HepG2 (cell line): ENCODE results near the gene ABCB6. TPM values are rescaled to one million over a fixed set of nuclear protein-coding genes. Genes with fewer than 3 reads are reported as not detected.

ENCODE experiments used
- ATAC-seq: fragments of 200-7000 bp; cut with Tn5 transposase; 3 replicates; pipeline ENCODE4 v1.9.1; 2020; ENCODE audit warnings: mild to moderate bottlenecking, moderate library complexity
- BruUV-seq: library from RNA; stranded (reverse); fragments of 400-500 nt; replicated peaks from 2 replicates; lab custom pipeline; 2021; lab: Mats Ljungman, UMichigan
- CTCF ChIA-PET: fragments of 300-600 bp; formaldehyde crosslinking; extraction: SDS; loops from one replicate; lab custom pipeline; 2021; ENCODE audit warnings: low total read pairs, inconsistent platforms, low intra/inter-chr PET ratio; lab: Yijun Ruan, JAX
- POLR2A ChIA-PET: fragments of 350-600 bp; sonication (Branson Sonifier 250); formaldehyde crosslinking; loops from one replicate; lab custom pipeline; 2020; ENCODE audit warnings: antibody characterized with exemption, inconsistent platforms; lab: Yijun Ruan, JAX
- DNase-seq: peaks from one replicate; pipeline ENCODE4 v3.0.0-alpha.2; 2015; ENCODE audit warnings: low spot score
- FAIRE-seq: peaks from 3 replicates; lab custom pipeline; 2011; peaks lifted over from hg19 to GRCh38; lab: Jason Lieb, UNC
- H2AFZ ChIP-seq: one replicate; pipeline ENCODE4 v1.6.1; 2011; ENCODE audit warnings: low read length, inconsistent platforms
- H3K27ac ChIP-seq: fragments of 300-600 bp; 3 replicates; pipeline ENCODE4 v1.8.0; 2011; ENCODE audit warnings: mixed run types, mild to moderate bottlenecking, mixed read lengths, low read length, inconsistent platforms; ENCODE audit not compliant: insufficient read depth; ENCODE audit errors: extremely low read length
- H3K27me3 ChIP-seq, 2 experiments: fragments of 200-600 bp in 1 of 2; 2 replicates in 1 of 2; 3 replicates in 1 of 2; pipeline versions ENCODE4 v1.6.0 to v1.8.0; 2011; ENCODE audit warnings: low read length in 2 of 2, mild to moderate bottlenecking in 2 of 2, moderate library complexity in 2 of 2, inconsistent platforms in 1 of 2; ENCODE audit not compliant: insufficient read depth in 2 of 2, control insufficient read depth in 1 of 2
- H3K36me3 ChIP-seq, 2 experiments: fragments of 200-600 bp in 1 of 2; replicated peaks in 1 of 2; 2 replicates in 1 of 2; 3 replicates in 1 of 2; pipeline versions ENCODE4 v1.5.1 to v1.8.0; 2011; ENCODE audit warnings: low read length in 2 of 2, inconsistent platforms in 1 of 2; ENCODE audit not compliant: insufficient read depth in 2 of 2, control insufficient read depth in 1 of 2
- H3K4me1 ChIP-seq: 2 replicates; pipeline ENCODE4 v1.5.1; 2012; ENCODE audit warnings: low read length, inconsistent platforms; ENCODE audit not compliant: insufficient read depth
- H3K4me2 ChIP-seq: 2 replicates; pipeline ENCODE4 v1.6.0; 2011; ENCODE audit warnings: low read depth, low read length, inconsistent platforms
- H3K4me3 ChIP-seq, 3 experiments: fragments of 200-600 bp in 1 of 3; sonication (generic), shearing (Covaris generic) in 1 of 3; replicated peaks in 1 of 3; 2 replicates each; pipeline ENCODE4 v1.5.1; 2011 to 2016; ENCODE audit warnings: low read length in 3 of 3, inconsistent platforms in 2 of 3, low read depth in 2 of 3, mild to moderate bottlenecking in 2 of 3, control low read depth in 1 of 3, mixed read lengths in 1 of 3; ENCODE audit not compliant: insufficient read depth in 1 of 3
- H3K79me2 ChIP-seq: one replicate; pipeline ENCODE4 v1.6.1; 2011; ENCODE audit warnings: low read length, inconsistent platforms; ENCODE audit not compliant: insufficient read depth
- H3K9ac ChIP-seq: 2 replicates; pipeline ENCODE4 v1.6.0; 2011; ENCODE audit warnings: mild to moderate bottlenecking, low read depth, low read length, inconsistent platforms; ENCODE audit not compliant: insufficient read depth
- H3K9me3 ChIP-seq: 2 replicates; pipeline ENCODE4 v1.5.1; 2012; ENCODE audit warnings: mild to moderate bottlenecking, low read length
- H4K20me1 ChIP-seq: 2 replicates; pipeline ENCODE4 v1.6.0; 2011; ENCODE audit warnings: inconsistent platforms, mild to moderate bottlenecking, low read length, moderate library complexity; ENCODE audit not compliant: insufficient read depth
- AGO2 ChIP-seq: fragments of 200-400 bp; formaldehyde crosslinking; optimal IDR thresholded peaks from 2 replicates; pipeline ENCODE3; 2017; ENCODE audit warnings: mild to moderate bottlenecking, low read depth, low read length, moderate library complexity
- CENPX ChIP-seq: sonication (generic); formaldehyde crosslinking; IDR thresholded peaks from 2 replicates; pipeline ENCODE4 v1.9.0; 2021; ENCODE audit warnings: mild to moderate bottlenecking, missing genetic modification reagents, moderate library complexity
- NCOA5 ChIP-seq: sonication (generic); formaldehyde crosslinking; IDR thresholded peaks from 2 replicates; pipeline ENCODE4 v1.4.0; 2020; ENCODE audit warnings: missing genetic modification reagents
- NFKBIZ ChIP-seq: IDR thresholded peaks from 2 replicates; pipeline ENCODE4 v1.6.1; 2018; ENCODE audit warnings: missing genetic modification reagents, missing compliant biosample characterization
- TEF ChIP-seq: sonication (generic); formaldehyde crosslinking; IDR thresholded peaks from 2 replicates; pipeline ENCODE4 v1.5.0; 2020; ENCODE audit warnings: missing genetic modification reagents
- ZBTB40 ChIP-seq, 2 experiments: fragments of 450-650 bp in 1 of 2; sonication (generic) in 1 of 2; formaldehyde crosslinking in 1 of 2; IDR thresholded peaks; 2 replicates each; pipeline versions ENCODE4 v1.6.1 to v1.8.0; 2016 to 2022; ENCODE audit warnings: antibody characterized with exemption in 1 of 2, mild to moderate bottlenecking in 1 of 2, missing genetic modification reagents in 1 of 2
- ZBTB8A ChIP-seq: sonication (generic); formaldehyde crosslinking; IDR thresholded peaks from 2 replicates; pipeline ENCODE4 v1.4.0; 2020; ENCODE audit warnings: mild to moderate bottlenecking, low read depth, missing genetic modification reagents, borderline replicate concordance
- ZMAT3 ChIP-seq: sonication (generic); formaldehyde crosslinking; conservative IDR thresholded peaks from 2 replicates; pipeline ENCODE4 v1.7.0; 2021; ENCODE audit warnings: missing genetic modification reagents
- ZNF839 ChIP-seq: sonication (generic); formaldehyde crosslinking; IDR thresholded peaks from 2 replicates; pipeline ENCODE4 v1.4.0; 2020; ENCODE audit warnings: missing genetic modification reagents, mild to moderate bottlenecking, borderline replicate concordance
- WGBS: methylation state at CpG from one replicate; pipeline ENCODE4 v1.1.6; 2017; ENCODE audit warnings: low lambda C conversion rate; 5-methylcytosine and 5-hydroxymethylcytosine counted together
- in situ Hi-C: cut with HindIII; loops from 2 replicates; pipeline ENCODE4 v1.10.0; 2017; ENCODE audit warnings: low pct_unique_long_range_greater_than_20kb; ENCODE audit not compliant: extremely low pct_ligation_motif_present
- intact Hi-C: fragments of 100-400 bp; cut with micrococcal nuclease; formaldehyde crosslinking; loops from one replicate; pipeline ENCODE4 v1.10.0; 2022; ENCODE audit not compliant: unreplicated experiment
- polyA plus RNA-seq, 8 experiments: library from polyadenylated mRNA; depleted of rRNA in 3 of 8; stranded (reverse) in 7 of 8; unstranded in 1 of 8; fragments of >200 nt; fragmentation: Illumina TruSeq in 4 of 8; extraction: Trizol in 4 of 8; gene quantifications; 2 replicates each; pipeline versions ENCODE4 v1.2.1 to v1.2.3, GENCODE V29; 2011 to 2016; ENCODE audit warnings: low read depth in 4 of 8, missing spikeins in 1 of 8, mixed read lengths in 1 of 8; ENCODE audit not compliant: insufficient read depth in 1 of 8
- total RNA-seq, 5 experiments: library from RNA; depleted of rRNA; stranded (reverse); fragments of >200 nt; fragmentation: Illumina TruSeq; extraction: Trizol; gene quantifications; 2 replicates each; pipeline ENCODE4 v1.2.3, GENCODE V29; 2016; ENCODE audit warnings: low read depth in 1 of 5
- TF ChIP-seq, protein P1 (sequence below): sonication (generic); formaldehyde crosslinking; IDR thresholded peaks from 2 replicates; pipeline ENCODE4 v1.8.0; 2022; ENCODE audit warnings: mild to moderate bottlenecking, missing genetic modification reagents, moderate library complexity

The ABCB6 gene
- total and polyA plus RNA-seq, 2 of the 13 experiments (the other 11 are each of a cell fraction or from before 2014, with no cell fraction given): 91.1 to 137 TPM

- no peak for TF ChIP-seq ZBTB8A (CRISPR knock-in tag)
- TF ChIP-seq NFKBIZ: no peak
- no peak for TF ChIP-seq TEF (CRISPR knock-in tag)
- TF ChIP-seq ZMAT3: no peak
- TF ChIP-seq, protein P1, sequence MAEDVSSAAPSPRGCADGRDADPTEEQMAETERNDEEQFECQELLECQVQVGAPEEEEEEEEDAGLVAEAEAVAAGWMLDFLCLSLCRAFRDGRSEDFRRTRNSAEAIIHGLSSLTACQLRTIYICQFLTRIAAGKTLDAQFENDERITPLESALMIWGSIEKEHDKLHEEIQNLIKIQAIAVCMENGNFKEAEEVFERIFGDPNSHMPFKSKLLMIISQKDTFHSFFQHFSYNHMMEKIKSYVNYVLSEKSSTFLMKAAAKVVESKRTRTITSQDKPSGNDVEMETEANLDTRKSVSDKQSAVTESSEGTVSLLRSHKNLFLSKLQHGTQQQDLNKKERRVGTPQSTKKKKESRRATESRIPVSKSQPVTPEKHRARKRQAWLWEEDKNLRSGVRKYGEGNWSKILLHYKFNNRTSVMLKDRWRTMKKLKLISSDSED (CRISPR knock-in tag): no peak
- TF ChIP-seq CENPX (CRISPR knock-in tag): no peak
Observed at GRCh38 chr2:219210886-219211362, 7.8 kb downstream of the ABCB6 start (continued).

DNA sequence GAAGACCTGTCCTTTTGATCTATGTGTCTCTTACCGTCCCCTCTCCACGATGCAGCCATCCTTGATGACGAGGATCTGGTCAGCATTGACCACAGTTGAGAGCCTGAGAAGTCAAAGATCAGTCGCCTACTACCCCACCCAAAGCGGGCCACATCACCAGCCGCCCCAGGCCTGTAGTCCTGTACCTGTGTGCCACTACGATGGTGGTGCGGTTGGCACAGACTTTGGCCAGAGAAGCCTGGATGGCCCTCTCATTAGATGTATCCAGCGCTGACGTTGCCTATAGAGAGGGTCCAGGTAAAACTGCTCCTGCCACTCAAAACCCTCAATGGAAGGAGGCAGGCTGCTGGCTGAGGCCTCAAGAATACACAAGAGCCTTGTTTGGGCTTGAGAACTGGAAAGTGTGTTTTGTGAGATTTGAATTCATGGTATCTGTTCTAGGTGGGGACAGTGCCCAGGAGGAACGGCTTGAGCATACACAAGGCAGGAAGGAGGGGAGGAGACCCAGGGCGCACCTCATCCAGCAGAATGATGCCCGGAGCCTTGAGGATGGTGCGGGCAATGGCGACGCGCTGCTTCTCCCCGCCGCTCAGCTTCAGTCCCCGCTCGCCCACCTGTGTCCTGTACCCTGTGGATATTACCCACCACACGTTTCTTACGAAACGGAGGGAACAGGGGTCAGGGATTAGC lies 8.4 kb downstream of the ABCB6 start:
- no peak for DNase-seq
- BruUV-seq: no TSS peak
- Histone ChIP-seq H3K4me2 (no peak overlapping the region), H4K20me1 (no peaks in the 10 kb centered on the region), H3K4me1 (peaks cover 69% of the 10 kb centered on the region), H2AFZ (no peak overlapping the region), H3K4me3 (no peak overlapping the region), H3K9me3 (no peaks in the 10 kb centered on the region), H3K79me2 (peaks cover 6% of the 10 kb centered on the region), H3K27me3 (no peaks in the 10 kb centered on the region; a peak in 1 of 5 replicates), H3K36me3 (peaks cover 33 to 55% of the 10 kb centered on the region in 2 experiments), H3K27ac (peak overlapping the region; percentile 95), H3K9ac (no peak overlapping the region)
- intact Hi-C loops: no loop called here
- POLR2A ChIA-PET: interaction anchor here (1.6 to 5.6 kb wide), 7 partner anchors 7 to 37 kb away, joined by 5 to 227 read pairs (median 20); partner anchors contain the start of genes ABCB6, ANKZF1, ATG9A and CNPPD1
- CTCF ChIA-PET: interaction anchor here (2.2 to 2.5 kb wide), 2 partner anchors 39 to 51 kb away, joined by 17 to 28 read pairs; partner anchors contain the start of gene NHEJ1
- 97% methylated on average over 24 of the region's 24 CpGs for WGBS
- ATAC-seq: no peak
- in situ Hi-C loops: no loop called here
- FAIRE-seq: no peak
- TF ChIP-seq NCOA5 (no peak), ZBTB40 (IDR thresholded peaks at IDR 0.05) (no peak), ZBTB40 (CRISPR knock-in tag; IDR thresholded peaks at IDR 0.05) (no peak), AGO2 (peak; percentile 67), ZNF839 (0 out of 2 replicates have a peak, but pooled peaks have one; percentile 28)
